Activated gamma-delta T cell treated with Interleukin-2 at 50 U/mL for 16 hours (primary cell): ENCODE results near the gene SGCG.
"Not testable (repeated sequence)": the region's sequence is repeated elsewhere in the genome, so short reads cannot be mapped to it uniquely, and the experiment has no call there.

Experiments
- DNase-seq: peaks from one replicate; pipeline ENCODE4 v3.0.0-alpha.2; 2020

The SGCG gene, protein sequence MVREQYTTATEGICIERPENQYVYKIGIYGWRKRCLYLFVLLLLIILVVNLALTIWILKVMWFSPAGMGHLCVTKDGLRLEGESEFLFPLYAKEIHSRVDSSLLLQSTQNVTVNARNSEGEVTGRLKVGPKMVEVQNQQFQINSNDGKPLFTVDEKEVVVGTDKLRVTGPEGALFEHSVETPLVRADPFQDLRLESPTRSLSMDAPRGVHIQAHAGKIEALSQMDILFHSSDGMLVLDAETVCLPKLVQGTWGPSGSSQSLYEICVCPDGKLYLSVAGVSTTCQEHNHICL

DNA sequence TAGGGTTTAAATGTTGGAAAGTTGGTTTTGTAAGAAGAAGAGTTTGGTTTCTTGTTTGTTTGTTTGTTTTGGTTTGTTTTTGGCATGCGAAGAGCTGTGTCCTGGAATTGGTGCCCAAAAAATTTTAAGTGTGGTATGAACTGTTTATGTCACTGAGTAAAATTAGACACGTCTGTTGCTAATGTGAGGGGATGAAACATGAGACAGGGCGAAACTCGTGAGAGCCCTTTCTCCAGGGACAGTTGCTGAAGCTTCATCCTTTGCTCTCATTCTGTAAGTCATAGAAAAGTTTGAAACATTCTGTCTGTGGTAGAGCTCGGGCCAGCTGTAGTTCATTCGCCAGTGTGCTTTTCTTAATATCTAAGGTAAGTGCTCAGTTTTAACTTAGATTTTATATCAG is at the start of gene SGCG:
Gene SGCG (plus strand): TSS at position 269 of the 400 bp plus-strand sequence. CDS start 22,716 bp downstream, outside the sequence.
- no peak for DNase-seq

DNA sequence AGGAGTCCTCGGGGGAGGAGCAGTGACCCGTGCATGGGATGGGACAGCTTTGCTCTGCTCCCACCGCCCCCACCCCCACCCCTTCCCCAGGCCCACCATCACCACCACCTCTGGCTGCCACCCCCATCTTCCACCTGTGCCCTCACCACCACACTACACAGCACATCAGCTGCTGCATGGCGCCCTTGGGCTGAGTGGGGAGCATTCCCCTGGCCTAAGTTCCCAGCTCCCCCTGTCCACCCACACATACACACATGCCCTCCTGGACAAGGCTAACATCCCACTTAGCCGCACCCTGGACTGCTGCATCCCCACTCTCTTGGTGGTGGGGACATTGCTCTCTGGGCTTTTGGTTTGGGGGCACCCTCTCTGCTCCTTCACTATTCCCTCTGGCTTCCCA is 46.2 kb upstream of the SGCG start:
- DNase-seq: no peak

DNA sequence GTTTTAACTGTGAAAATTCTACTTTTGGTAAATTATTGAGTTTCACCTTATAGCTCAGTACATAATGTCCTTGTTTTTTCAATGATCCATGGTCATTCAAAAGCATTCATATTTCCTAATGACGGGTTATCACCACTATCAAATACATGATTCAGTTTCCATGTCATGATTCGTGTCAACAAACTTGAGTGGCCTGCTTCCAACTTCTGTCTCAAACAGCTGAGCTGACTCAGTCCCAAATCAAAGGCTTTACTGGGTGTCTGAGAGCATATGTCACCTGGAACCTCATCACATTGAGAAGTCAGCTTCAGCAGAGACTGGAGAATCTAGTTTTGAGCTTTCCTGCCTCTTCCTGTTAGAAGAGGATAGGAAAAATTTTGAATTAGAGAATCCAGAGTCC is 40.3 kb upstream of the SGCG start:
- DNase-seq: no peak

DNA sequence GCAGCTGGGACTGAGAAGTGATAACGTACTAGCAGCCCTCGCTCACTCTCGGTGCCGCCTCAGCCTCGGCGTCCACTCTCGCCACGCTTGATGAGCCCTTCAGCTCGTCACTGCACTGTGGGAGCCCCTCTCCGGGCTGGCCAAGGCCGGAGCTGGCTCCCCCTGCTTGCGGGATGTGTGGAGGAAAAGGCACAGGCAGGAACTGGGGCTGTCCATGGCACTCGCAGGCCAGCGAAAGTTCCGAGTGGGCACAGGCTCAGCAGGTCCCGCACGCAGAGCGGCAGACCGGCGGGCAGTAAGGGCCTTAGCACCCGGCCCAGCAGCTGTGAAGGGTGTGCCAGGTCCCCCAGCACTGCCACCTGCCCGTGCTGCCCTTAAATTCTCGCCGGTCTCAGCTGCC is 38.8 kb upstream of the SGCG start:
- DNase-seq: no peak

DNA sequence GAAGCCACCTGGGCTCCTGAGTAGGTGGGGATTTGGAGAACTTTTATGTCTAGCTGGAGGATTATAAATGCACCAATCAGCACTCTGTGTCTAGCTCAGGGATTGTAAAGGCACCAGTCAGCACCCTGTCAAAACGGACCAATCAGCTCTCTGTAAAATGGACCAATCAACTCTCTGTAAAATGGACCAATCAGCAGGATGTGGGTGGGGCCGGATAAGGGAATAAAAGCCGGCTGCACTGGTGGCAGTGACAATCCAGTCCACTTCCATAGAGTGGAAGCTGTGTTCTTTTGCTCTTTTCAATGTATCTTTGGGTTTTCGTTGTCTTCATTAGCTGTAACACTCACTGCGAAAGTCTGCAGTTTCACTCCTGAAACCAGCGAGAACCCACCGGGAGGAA is 38.2 kb upstream of the SGCG start:
- DNase-seq: not testable (repeated sequence)

DNA sequence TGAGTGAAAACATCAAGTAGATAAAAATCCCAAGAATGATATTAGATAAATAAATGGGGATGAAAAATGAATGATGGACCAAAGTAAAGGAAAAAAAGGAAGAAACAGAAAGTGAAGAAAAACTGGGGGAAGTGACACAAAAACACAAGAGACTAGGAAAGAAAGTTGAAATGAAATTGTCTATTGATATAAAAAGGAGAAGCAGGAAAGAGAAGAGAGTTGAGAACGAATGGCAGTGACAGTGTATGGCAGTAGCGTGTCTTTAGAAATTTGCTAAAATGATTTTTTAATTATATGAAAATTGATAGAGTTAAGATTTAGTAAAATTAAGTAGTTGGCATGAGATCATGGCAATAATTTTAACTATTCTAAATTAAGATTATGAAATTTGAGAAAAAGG is 36.3 kb upstream of the SGCG start:
- DNase-seq: no peak

DNA sequence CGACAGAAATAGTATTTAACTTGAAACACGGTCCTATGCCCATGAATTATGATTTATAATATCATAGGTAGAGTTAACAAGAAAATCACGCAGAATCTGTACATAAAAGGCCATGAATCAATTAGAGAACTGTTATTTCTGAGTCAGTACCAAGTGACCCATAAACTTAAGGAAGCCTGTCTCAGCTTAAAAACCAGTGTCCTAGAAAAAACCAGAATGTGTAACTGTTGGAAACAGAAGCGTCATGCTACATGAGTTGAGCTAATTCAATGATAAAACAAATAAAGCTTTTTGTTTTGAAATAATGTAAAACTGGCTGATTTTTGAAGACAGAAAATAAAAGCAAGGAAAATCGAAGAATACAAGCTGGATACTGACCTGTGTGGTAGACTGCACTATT is 34.8 kb upstream of the SGCG start:
- no peak for DNase-seq

DNA sequence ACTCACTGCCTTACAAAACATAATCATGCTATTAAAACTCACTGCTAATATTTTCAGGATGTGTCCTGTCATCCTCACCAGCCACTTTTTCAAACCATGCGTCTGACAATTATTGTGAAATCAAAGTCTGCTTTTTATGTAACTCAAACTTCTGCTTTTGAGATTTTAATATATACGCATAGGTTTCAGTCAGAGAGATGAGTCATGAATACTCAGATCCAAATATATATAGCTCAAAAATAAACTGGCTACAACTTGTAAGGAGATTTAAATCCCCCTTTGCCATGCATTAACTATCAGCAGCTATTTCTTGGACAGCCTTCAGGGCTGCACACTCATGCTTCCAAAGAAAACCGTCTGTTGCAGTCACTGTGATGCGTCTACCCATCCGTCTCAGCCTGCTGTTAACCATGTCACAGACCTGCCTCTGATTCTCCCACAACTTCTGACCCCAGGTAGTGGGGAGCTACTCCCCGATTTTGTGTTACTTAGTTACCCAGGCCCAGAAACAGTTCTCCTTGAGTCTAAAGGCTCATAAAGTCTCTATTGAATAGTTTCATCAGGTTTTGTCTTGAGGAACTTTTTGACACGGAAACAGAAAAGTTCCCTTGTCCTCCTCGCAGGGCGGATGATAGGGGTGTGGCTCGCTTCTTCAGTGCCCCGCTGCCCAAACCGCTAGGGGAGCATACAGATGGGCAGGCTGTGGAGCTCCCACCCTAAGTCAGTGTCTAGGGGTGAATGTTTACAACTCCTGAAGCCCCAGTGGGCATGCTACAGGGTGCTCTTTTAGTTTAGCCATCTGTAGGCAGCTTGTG is 33.8 kb upstream of the SGCG start:
- DNase-seq: no peak

DNA sequence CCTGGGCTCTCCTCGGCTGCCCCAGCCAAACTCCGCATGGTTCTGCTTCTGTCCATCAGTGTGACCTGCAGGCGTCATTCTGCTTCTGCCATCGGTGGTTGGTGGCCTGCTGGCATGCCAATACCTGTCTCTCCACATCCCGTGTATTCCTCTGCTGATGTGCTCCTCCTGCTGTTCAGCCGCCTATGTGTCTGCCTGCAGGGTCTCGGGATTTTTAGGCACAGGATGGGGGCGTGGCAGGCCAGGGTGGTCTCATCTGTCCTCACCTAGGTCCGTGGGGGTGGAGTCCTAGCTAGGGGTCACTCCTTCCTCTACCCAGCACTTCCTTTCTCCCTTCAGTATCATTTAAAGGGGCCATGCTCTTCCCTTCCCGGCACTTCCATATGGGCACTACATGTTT is 33.0 kb upstream of the SGCG start:
- no peak for DNase-seq

DNA sequence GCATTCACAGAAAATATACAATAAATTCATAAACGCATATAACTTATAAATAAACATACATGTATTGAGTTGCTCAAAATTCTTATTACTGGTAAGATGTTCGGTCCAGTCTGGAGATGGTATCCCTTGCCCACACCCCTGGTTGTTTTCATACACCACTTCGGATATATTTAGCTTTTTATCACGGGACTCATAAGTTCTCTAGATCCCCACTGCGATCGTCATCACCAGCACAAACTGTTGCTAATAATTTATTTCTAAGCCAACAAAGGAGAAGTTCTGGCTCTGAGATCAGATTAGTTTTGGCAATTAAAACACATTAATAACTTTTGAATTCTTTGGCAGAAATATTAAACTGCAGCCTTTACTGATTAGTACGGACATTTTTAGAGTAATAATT is 23.0 kb upstream of the SGCG start:
- DNase-seq: no peak

DNA sequence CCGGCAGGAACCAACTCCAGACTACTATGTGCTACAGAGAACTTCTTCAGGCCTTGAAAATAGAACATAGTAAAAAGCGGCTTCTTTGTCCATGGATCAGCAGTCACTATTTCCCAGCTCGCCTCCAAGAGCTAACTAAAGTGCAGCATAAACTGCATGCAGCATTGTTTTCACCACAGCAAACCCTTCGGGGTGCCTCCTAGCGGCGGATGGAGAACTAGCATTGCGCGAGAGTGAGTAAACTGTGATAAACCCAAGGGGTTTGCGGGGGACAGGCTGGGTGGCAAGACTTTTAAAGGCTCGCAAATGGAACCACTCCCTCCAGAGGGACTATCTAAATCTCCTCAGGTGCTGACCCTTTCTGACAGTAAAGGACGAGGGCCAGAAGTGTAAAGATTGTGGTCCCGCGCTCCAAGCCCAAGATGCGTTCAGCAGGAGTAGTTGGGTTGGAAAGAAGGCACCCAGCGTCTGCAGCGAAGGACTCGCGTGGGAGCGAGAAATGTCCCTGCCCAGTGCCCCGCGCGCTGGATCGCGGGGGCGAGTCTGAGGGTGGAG is 21.5 kb upstream of the SGCG start:
- no peak for DNase-seq

DNA sequence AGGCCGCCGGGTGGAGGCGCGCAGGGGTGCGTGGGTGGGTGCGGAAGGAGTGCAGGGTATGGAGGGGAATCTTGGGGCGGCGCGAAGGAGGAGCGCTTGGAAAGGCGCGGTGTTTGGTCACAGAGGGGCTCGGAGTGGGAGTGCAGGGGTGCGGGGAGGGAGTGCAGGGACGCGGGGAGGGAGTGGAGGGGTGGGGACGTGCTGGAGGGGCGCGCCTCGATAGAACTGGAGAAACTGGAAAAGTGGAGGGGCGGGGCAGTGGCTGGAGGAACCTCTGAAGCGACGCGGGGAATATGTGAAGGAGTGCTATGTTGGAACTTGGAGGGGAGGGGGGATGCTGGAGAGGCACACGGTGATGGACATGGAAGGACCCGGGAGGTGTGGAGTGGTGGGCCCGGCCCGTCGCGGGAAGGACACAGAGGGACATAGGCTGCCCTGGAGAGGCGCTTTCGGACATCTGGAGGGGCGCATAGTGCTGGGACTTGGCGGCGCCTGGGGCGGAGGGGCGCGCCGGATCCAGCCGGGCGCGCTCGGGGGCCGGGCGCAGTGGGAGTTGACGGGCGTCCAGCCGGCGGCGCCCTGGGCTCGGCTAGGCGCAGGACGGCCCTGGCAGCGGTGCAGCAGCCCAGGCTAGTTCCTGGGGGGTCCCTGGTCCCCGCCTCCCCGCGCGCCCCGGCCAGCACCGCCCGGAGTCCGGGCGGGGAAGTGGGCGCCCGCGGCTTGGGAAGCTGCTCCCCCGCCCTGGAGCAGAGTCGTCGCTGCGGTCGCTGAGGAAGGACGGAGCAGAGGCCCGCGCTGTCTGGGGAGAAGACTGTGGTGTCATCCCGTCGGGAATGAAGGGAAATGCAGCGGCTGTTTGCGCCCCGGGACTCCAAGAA is 20.8 kb upstream of the SGCG start:
- no peak for DNase-seq

DNA sequence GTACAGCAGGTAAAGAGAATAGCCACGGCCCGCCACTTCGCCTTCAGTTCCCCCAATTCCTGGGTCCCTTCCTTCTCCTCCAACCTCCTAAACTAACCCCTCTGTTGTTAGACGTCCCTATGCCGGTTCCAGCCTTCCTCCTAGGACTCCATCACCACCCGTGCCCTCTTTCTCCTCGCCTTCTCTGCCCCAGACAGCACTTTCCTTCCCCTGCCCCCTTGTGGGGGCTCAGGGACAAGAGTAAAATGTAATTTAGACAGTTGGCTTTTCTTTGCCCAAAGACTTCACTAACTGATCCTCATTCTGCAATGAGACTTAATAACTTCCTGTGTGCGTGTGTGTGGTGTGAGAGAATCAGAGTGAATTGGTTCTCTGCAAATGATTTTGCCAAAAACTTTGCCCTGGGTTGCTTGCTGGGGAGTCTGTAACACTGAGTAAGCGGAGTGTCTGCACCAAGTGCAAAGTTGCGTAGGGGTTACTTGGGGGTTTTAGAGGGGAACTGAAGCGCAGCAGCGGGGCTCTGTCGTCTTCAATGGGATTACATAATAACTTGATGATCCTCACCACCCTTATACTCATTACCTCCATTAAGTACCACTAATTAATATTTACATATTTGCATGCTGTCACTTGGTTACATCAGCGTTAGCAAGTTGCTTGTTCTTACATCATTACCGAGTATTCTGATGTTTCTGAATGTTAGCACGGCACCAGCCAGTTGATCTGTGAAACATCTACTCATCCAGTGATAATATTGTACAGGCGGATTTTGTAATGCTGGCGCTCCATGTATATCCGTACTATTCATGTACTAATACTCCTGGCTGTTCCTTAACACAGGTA is 19.9 kb upstream of the SGCG start:
- no peak for DNase-seq

DNA sequence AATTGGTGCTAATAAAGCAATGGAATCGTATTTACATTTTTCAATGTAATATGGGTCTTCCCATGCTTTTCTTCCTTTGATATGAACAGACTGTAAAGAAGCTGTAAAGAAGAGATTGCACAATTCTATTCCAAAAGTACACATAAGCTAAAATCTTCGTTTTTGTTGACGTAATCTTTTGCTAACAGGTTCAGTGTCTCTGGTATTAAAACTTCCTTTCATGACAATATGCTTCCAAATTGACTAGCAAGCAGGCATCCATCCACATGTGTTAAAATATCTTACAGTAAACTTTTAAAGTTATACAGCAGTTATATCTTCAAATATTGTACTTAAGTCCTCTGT is 19.3 kb upstream of the SGCG start:
- no peak for DNase-seq

DNA sequence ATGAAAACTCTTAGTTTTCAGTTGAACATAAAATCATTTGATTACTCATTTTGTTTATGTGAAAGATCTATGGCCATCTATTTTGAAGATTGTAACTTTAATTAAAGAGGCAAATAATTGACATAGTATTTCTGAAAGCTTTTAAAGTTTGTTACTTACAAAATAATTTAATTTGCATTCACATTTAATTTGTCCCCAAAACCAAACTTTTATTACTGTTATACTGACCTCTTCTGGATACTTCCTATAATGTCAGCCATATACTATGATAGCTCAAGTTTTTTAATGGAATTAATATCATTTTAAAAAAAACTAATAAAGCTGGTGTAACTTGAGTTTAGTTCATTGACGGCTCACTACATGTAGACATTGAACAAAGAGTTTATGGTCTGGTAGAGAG is 4.9 kb upstream of the SGCG start:
- DNase-seq: no peak

DNA sequence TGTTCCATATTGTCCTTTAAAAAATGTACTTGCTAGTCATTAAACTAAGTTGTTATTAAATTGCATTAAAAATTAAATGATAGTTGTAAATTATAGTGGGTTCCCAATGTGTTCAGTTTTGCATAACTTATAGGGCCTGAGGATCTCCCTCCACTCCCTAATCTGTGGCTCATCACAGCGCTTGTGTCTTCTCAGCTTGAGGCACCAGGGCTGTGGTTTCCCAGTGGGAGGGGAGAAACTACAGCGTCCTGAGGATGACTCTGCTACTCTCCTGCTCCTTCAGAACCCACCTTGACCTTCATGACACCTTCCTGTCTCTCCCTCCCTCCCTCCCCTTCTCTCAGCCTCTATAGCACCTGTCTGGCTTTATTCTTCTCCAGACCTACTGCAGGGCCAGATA is 1.4 kb downstream of the SGCG start:
- no peak for DNase-seq

DNA sequence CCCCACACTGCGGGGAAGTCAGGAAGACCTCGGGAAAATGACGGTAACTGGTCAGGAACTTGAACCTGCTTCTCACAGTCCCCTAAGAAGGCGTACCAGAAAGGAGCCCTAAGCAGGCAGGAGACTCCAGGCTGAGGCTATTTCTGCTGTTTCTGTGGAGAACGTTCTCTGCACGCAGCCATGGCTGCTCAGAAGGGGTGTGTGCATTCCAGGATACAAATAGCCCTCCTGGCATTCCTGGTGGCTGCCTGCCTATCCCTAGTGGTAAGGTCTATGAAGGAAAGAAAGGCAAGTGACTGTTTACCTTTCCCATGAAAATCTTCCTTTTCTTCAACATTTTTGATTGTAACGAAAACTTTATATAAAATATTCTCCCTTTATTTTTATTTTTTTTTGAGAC is 2.5 kb downstream of the SGCG start:
- no peak for DNase-seq

DNA sequence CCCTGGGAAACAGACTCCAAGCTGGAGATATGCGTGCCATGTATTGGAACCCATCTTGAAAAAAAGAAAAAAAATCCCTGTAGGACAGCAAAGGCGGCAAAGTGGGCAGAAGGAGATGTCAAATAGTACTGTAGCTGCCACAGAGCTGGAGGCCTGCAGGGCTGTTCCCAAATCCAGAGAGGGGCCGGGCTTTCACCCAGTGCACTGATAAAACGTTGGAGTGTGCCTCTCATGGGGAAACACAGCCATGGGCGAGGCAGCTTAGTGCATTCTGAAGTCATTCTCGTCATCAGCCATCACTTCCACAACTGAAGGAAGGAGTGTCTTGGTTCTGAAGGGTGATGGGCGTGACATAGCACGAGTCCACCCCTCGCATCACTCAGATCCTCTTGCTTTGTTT is 4.8 kb downstream of the SGCG start:
- DNase-seq: no peak

DNA sequence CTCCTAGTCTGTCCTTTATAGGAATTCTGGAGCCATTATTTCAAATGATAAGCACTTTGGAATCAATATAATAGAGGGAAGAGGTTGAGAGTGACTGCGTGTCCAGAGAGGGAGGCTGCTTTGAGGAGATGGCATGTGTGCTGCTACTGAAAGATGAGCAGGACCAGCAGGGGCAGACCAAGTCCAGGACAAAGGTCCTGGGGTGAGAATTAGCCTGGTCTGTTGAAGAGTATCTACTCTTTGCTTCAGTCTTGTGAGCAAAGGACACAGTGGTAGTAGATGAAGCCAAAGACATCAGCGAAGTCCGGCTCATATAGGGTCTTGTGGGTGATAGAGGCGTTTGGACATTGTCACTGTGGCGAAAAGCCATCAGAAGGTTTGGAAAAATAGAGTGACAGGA is 21.1 kb downstream of the SGCG start:
- DNase-seq: no peak

DNA sequence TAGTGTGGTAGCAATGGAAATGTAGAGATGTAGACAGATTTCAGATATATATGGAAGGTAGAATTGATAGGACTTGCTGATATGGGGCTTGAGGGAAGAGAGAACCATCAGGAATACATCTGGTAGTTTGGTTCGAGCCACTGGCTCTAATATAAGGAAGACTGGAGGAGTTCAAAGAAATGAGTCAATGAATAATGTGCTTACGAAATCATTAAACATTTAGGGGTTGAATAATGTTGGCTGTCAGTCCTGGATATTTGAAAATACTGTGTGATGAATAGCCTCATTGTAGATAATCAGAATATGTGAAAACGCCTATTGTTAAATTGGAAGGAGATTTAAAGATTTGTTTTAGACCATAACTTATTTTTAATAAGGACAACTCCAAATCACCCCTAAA is 21.6 kb downstream of the SGCG start:
- DNase-seq: no peak

DNA sequence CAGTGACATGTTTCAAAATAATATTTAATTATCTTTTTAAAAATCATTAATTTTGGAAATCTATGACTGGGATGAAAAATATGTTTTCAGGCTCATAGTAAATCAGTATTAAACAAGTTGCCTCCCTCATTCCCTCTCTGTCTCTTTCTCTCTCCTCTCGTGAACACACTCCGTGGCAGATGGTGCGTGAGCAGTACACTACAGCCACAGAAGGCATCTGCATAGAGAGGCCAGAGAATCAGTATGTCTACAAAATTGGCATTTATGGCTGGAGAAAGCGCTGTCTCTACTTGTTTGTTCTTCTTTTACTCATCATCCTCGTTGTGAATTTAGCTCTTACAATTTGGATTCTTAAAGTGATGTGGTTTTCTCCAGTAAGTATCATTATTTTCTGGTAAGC is 22.7 kb downstream of the SGCG start:
- DNase-seq: no peak

DNA sequence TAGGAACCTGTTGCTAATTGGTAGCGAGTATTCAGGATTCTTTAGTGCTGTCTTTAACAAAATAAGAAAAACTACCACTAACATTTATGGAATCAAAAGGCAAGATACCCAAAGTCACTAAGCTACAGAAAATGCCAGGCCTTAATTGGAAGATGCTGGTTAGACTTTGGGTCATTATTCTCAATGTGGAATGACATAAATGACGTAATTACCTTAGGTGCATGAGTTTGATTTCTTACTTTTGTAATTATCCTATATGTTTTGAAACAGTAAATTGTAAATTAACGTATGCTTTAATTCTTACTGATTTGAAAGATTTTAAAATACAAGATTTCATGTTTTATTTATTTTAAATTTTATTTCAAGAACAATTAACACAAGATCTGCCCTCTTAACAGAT is 25.0 kb downstream of the SGCG start:
- DNase-seq: no peak

DNA sequence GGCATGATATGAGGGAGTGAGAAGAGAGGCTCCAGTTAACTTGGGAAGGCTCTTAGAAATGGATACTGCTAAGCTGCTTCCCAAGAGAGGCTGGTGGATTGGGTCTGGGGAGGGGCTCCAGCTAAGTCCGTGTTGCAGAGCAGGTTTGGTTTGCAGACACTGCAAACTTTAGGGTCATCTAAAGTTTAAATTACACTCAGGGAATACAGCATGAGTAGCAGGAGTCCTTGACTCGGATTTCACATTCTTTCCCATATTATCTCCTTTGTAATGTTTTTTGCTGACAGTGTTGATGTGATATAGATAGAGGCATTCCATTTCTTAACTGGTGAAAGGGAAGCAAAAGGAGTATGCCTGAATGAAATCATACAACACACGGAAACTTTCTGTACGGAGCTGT is 31.9 kb downstream of the SGCG start:
- DNase-seq: no peak
